GM21390 (cell line): Measurements from ENCODE around the gene TAF4B.

ENCODE experiments used
- ATAC-seq: cut with Tn5 transposase; IDR thresholded peaks from one replicate; pipeline ENCODE4 v1.9.1; 2021; ENCODE audit not compliant: unreplicated experiment

TAF4B gene

GRCh38 chr18:26304511-26304910, 78.3 kb downstream of the TAF4B start:
- no peak for ATAC-seq

- ATAC-seq, result peak; percentile 81
Measured at GRCh38 chr18:26307161-26307773, 81.0 kb downstream of the TAF4B start.

DNA sequence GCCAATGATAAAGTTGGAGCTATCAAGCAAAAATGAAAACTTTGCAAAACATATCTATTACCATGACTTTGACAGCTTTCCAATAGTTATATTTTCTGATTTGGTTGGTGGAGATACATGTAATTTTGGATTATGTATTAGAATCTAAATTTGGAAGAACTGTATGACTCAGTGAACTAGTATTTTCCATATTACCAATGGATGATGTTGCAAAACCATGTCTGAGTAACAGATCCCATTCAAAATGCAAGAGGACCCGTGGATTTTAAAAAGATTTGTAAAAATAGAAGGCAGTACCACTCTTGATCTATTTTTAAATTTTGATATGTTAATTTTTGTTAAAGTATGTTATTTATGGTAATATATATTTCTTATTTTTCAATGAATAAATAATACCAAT, 83.0 kb downstream of the TAF4B start:
- no peak for ATAC-seq

- ATAC-seq, result no peak
Measured at GRCh38 chr18:26312199-26312598, 86.0 kb downstream of the TAF4B start.

DNA sequence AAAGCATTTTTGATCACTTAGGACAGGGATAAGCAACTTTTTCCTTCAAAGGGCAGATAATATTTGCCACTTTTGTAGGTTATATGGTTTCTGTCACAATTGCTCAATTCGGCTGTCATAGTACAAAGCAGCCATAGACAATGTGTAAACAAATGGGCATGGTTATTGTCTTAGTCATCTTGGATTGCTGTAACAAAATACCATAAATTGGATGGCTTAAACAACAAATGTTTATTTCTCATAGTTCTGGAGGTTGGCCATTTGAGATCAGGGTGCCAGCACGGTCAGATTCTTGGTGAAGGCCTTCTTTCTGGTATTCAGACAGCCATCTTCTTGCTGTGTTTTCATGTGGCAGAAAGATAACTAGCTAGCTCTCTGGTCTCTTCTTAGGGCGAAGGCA, 91.2 kb downstream of the TAF4B start:
- no peak for ATAC-seq

DNA sequence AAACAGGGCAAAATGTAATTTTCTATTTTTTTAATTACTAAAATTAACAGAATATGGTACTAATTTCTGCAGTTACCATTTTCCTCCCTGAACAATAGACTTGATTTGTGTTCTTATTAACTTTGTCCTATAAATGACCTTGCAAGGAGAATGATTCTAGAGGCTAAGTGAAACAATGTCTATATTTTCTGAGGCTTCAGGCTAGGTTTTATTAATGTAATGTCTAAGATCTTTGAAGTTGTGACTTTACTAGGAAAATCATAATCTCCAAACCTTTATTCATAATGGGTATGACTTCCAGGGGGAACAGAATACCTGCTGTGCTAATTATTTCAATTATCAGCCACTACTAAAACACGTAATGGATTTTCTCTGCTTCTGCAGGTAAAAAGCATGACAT, 94.4 kb downstream of the TAF4B start:
- ATAC-seq, result no peak

DNA sequence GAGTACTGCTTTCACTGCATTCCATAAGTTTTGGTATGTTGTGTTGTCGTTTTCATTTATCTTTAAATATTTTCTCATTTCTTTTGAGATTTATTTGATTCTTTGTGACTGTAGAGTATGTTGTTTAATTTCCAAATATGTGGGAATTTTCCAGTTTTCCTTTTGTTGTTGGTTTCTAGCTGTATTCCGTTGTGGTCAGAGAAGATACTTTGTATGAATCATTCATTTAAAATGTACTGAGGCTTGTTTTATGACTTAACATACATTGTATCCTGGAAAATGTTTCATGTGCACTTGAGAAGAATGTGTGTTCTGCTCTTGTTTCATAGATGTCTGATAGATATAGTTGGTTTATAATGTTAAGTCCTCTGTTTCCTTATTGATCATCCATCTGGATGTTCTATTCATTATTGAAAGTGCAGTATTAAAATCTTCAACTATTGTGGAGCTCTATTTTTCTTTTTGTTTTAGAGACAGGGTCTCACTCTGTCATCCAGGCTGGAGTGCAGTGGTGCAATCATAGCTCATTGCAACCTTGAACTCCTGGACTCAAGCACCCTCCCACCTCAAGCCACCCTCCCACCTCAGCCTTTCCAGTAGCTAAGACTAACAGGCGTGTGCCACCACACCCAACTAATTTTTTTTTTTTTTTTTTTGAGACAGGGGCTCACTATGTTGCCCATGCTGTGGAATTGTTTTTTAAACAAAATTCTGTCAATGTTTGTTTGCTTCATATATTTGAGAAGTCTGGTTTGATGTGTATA, 96.8 kb downstream of the TAF4B start:
- ATAC-seq, result no peak

DNA sequence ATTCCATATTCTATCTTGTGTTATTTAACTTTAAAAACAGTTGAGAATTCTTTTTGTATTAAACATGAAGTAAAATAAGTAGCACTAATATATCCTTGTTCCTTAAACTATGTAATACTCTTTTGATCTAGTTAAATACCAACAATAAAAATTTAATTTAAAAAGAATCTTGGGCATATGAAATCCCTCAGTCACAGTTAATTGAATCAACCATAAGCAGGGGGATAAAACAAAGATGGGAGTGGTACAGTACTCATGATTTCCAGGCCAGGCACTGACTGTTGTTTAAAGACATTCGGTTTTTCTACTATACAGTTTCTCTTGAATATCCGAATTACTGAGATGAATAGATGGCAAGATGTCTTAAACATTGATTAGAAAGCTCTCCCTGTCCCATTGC, 99.5 kb downstream of the TAF4B start:
- no peak for ATAC-seq

DNA sequence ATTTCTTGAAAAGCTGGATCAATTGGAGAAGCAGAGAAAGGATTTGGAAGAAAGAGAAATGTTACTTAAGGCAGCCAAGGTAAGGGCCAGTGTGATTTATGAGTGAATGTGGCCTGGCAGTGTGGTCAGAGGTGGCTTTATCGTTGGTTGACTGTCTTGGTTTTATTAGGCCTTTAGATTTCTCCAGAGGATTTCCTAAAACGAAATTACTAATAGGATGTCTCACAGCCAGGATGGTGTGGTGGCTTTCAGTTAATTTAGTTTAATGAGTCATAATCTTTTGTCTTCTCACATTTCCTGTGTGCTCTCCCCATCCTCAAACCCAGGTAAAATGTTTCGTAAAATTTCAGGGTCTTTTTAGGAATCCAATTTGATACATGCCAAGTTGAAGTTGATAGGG, 100.8 kb downstream of the TAF4B start:
- no peak for ATAC-seq

GRCh38 chr18:26332991-26333390, 106.7 kb downstream of the TAF4B start:
- no peak for ATAC-seq

DNA sequence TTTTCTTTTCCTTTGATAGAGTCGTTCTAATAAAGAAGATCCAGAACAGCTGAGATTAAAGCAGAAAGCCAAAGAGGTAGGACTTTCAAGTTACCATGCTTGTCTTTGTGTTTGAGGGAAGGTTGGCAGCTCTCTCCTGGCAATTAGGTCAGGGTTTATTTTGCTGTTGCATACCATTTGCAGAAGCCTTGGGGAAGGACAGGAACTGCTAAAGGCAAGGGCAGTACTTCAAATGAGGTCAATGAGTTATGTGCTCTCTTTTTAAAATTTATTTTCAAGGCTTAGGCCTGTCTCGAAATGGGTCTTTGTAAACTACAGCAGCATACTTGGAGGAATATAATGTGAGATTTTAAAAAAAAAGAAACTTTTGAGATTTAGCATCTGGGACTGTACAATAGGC, 108.9 kb downstream of the TAF4B start:
- no peak for ATAC-seq

GRCh38 chr18:26335571-26336487, 109.6 kb downstream of the TAF4B start:
- ATAC-seq, result no peak

- ATAC-seq, result no peak
Measured at GRCh38 chr18:26336572-26336971, 110.3 kb downstream of the TAF4B start.

DNA sequence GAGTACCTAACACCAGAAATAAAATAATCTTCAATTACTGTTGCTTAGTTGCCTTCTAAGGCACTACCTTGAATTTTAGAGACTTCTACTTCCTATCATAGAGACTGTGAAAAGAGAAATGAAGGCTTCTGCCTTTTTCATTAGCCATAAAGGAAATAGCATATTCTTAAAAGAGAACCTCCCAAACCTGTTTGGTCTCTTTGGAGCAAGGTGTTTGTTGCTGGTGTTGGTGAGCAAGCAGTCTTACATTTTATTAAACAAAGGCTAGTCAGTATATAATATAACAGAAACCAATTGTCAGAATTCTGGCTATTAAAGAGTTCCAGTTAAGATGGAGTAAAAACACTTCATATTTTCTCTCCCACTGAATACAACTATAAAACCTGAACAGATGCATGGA, 116.4 kb downstream of the TAF4B start:
- no peak for ATAC-seq

DNA sequence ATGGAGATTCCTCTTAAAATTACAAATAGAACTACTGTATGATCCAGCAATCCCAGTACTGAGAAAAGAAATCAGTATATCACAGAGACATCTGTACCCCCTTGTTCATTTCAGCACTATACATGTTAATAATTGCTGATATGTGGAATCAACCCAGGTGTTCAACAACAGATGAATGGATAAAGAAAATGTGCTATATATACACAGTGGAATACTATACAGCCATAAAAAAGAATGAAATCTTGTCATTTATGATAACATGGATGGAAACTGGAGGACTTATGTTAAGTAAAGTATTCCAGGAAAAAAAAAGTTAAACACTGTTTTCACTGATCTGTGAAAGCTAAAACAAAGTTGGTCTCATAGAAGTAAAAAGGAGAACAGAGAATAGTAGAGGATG, 124.7 kb downstream of the TAF4B start:
- ATAC-seq, result no peak

- peak; percentile 82 for ATAC-seq
Measured at GRCh38 chr18:26356045-26356785, 130.0 kb downstream of the TAF4B start.

DNA sequence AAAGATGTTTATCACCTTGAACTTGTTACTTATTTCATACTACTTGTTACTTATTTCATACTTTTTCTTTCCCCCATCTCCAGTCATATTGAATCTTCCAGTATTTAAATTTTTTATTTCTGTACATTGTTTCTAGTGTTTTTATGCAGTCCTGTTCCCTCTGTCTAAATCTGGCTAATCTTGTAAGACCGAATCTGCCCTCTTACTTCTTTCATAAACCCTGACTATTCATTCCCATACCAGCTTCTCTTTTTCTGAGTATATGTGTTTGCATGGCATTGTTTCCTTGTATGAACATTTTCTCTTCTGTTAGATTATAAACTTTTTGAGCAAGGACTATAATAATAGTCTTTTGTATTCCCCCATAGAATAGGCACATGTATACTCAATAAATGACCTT, 131.7 kb downstream of the TAF4B start:
- no peak for ATAC-seq

DNA sequence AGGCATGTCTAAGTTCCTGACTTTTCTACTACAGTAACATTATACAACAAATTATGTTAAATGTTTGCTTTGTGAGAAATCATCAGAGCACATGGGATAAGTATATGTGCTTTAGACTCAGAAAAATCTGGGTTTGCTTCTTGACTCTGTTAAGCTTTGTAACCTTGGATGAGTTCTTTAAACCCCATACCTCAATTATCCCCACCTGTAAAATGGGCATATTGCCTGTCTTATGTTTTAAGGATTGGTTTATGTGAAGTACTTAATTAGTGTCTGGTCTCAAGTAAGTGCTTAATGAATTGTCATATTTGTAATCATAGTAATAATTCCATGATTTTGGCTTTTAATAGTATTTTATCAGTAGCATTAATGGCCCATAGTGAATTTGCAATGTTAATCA, 135.8 kb downstream of the TAF4B start:
- no peak for ATAC-seq

- no peak for ATAC-seq
Measured at GRCh38 chr18:26367425-26367824, 141.2 kb downstream of the TAF4B start.

DNA sequence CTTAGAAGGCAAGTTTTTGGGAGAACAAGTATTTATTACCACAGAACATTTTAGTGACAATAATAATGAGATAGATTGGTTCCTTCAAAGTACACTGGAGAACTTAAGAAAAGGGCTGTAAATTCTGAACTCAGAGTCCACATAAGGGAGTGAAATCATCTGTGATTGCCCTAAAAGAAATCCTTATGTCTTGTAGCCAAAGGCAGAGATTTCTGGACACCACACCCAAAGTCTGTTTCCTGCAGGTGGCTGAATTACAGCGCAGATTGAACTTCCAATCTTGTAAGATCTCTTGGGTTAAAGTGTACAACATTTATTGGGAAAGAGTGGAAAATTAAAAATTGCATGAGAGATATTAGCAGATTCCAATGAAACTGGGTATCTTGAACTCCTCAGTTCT, 143.8 kb downstream of the TAF4B start:
- no peak for ATAC-seq

DNA sequence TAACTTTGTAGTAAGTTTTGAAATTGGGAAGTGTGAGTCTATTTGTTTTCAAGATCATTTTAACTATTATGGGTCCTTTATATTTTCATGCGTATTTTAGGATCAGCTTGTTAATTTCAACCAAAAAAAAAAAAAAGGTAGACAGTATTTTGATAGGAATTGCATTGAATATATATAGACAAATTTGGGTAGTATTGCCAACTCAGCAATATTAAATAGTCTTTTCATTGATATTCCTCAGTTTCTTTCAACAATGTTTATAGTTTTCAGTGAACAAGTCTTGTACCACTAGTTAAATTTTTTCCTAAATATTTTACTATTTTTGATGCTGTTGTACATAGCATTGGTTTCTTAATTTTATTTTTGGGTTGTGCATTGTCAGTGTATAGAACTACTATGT, 149.9 kb downstream of the TAF4B start:
- ATAC-seq, result no peak
